Esophagus muscularis mucosa (tissue), 4 donors: ENCODE measurements around the gene ZNF33A. TPM values are rescaled to one million over a fixed set of nuclear protein-coding genes. Genes with fewer than 3 reads are reported as not detected.

Experiments used
- DNase-seq: peaks from one replicate; pipeline ENCODE4 v3.0.0-alpha.2; 2017; ENCODE audit errors: extremely low spot score
- H3K27ac ChIP-seq, 4 donors: fragments of 200-600 bp; sonication (generic); replicated peaks in 1 of 4; 1 replicate in 3 of 4; 2 replicates in 1 of 4; pipeline ENCODE4 v1.5.1; 2016 to 2019; ENCODE audit warnings: mild to moderate bottlenecking in 1 of 4
- H3K27me3 ChIP-seq, 4 donors: fragments of 200-600 bp; sonication (generic); one replicate each; pipeline versions ENCODE4 v1.5.1 to v1.6.0; 2016 to 2019
- H3K36me3 ChIP-seq, 4 donors: fragments of 200-600 bp; sonication (generic); one replicate each; pipeline ENCODE4 v1.5.1; 2016 to 2019
- H3K4me1 ChIP-seq, 4 donors: fragments of 200-600 bp; sonication (generic); one replicate each; pipeline ENCODE4 v1.5.1; 2016 to 2019
- H3K4me3 ChIP-seq, 4 donors: fragments of 200-600 bp; sonication (generic); 1 replicate in 2 of 4; 2 replicates in 2 of 4; pipeline ENCODE4 v1.5.1; 2016 to 2019; ENCODE audit warnings: mild to moderate bottlenecking in 4 of 4, moderate library complexity in 1 of 4
- H3K9me3 ChIP-seq, 4 donors: fragments of 200-600 bp; sonication (generic); 1 replicate in 3 of 4; 2 replicates in 1 of 4; pipeline ENCODE4 v1.5.1; 2016 to 2019
- EP300 ChIP-seq: sonication (generic); formaldehyde crosslinking; IDR thresholded peaks from one replicate; pipeline ENCODE4 v1.6.1; 2017; ENCODE audit warnings: antibody characterized with exemption
- POLR2A ChIP-seq: fragments of 450-650 bp; IDR thresholded peaks from one replicate; pipeline ENCODE4 v1.6.1; 2017; ENCODE audit warnings: antibody characterized with exemption, moderate library complexity, mild to moderate bottlenecking, low read depth
- POLR2AphosphoS5 ChIP-seq, 2 donors: sonication (generic); formaldehyde crosslinking; IDR thresholded peaks; one replicate each; pipeline ENCODE4 v1.6.1; 2017; ENCODE audit warnings: antibody characterized with exemption in 2 of 2
- whole genome bisulfite sequencing: methylation state at CpG from one replicate; pipeline ENCODE4 v1.1.5; 2018; 5-methylcytosine and 5-hydroxymethylcytosine counted together
- intact Hi-C: fragments of 100-400 bp; cut with DNase I; formaldehyde crosslinking; loops from one replicate; pipeline ENCODE4 v1.15.1; 2023
- small RNA-seq, 3 donors: library from RNA; depleted of rRNA; stranded (forward); fragments of <200 nt; gene quantifications; one replicate each; pipeline ENCODE3, GENCODE V24; 2016
- total RNA-seq, 4 donors: library from RNA; depleted of rRNA; stranded (reverse); fragments of >200 nt; gene quantifications; one replicate each; pipeline versions ENCODE4 v1.1.0 to v1.2.1, GENCODE V29; 2016
- TF ChIP-seq, protein P1 (sequence below), 3 experiments: fragments of 200-600 bp in 2 of 3; fragments of 450-650 bp in 1 of 3; sonication (generic) in 2 of 3; IDR thresholded peaks; one replicate each; pipeline ENCODE4 v1.5.1; 2017 to 2019; ENCODE audit warnings: antibody characterized with exemption in 3 of 3, mild to moderate bottlenecking in 2 of 3, moderate library complexity in 1 of 3

The ZNF33A gene
- total RNA-seq, 4 donors from 2014 or later: 24.9 to 31.5 (median 26.4) TPM

DNA sequence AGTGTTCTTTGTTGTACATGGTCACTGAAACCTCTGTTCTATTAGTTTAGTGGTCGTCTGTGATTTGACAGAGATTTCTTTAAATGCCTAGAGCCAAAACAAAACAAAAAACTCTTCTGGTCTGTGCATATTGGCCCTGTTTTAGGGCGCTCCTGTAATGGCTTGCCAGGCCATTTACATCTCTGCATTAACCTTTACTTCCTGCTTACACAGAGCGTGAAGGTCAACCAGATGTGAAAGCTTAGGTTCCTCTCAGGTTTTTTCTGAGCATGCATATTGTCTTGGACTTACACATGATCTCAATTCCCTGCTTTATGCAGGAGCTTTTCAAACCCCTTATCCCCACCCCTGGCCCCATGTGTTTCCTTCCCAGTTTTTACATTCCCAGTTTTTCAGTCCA, 93.3 kb downstream of the ZNF33A start:
- Histone ChIP-seq H3K9me3 (peaks cover 11 to 90% (median 75%) of the 10 kb centered on the region in 4 donors), H3K36me3 (peaks cover 50 to 82% (median 65%) of the 10 kb centered on the region in 4 donors), H3K4me1 (no peaks in the 10 kb centered on the region), H3K4me3 (no peak overlapping the region), H3K27me3 (no peaks in the 10 kb centered on the region), H3K27ac (no peak overlapping the region)
- over 99% methylated on average over 3 of the region's 3 CpGs for WGBS
- TF ChIP-seq POLR2A (no peak), POLR2AphosphoS5 (IDR thresholded peaks at IDR 0.05) (no peak), EP300 (no peak)
- TF ChIP-seq, protein P1, sequence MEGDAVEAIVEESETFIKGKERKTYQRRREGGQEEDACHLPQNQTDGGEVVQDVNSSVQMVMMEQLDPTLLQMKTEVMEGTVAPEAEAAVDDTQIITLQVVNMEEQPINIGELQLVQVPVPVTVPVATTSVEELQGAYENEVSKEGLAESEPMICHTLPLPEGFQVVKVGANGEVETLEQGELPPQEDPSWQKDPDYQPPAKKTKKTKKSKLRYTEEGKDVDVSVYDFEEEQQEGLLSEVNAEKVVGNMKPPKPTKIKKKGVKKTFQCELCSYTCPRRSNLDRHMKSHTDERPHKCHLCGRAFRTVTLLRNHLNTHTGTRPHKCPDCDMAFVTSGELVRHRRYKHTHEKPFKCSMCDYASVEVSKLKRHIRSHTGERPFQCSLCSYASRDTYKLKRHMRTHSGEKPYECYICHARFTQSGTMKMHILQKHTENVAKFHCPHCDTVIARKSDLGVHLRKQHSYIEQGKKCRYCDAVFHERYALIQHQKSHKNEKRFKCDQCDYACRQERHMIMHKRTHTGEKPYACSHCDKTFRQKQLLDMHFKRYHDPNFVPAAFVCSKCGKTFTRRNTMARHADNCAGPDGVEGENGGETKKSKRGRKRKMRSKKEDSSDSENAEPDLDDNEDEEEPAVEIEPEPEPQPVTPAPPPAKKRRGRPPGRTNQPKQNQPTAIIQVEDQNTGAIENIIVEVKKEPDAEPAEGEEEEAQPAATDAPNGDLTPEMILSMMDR (IDR thresholded peaks at IDR 0.05): no peak
- DNase-seq: no peak
- intact Hi-C loops: no loop called here

DNA sequence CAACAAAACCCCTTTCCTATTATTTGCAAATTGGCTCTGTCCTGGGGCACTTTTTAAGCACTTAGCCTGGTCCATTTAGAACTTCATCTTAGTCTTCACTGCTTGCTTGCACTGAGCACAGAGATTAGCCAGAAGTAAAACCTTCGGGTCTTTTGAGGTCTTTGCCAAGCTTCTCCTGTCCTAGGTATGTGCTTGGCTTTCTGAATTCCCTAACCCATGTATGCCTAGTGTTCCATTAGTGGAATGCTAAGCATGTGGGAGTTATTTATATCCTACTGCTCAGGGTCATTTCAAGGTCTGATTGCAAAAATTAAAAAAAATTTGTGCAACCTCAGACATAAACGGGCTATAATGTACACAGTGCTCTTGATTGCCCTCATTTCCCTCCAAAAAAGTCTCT, 101.7 kb downstream of the ZNF33A start:
- no peak for DNase-seq
- 91% methylated on average over 2 of the region's 2 CpGs for WGBS
- TF ChIP-seq EP300 (no peak), POLR2AphosphoS5 (IDR thresholded peaks at IDR 0.05) (no peak), POLR2A (no peak)
- TF ChIP-seq, protein P1 (IDR thresholded peaks at IDR 0.05): no peak
- H3K36me3 ChIP-seq: peaks cover 41 to 46% (median 43%) of the 10 kb centered on the region in 4 donors
- intact Hi-C loops: no loop called here
- H3K27ac ChIP-seq: no peak overlapping the region
- no peak overlapping the region for H3K4me3 ChIP-seq
- H3K27me3 ChIP-seq: no peaks in the 10 kb centered on the region
- H3K9me3 ChIP-seq: peaks cover 7 to 98% (median 90%) of the 10 kb centered on the region in 4 donors
- no peaks in the 10 kb centered on the region for H3K4me1 ChIP-seq

Small RNA genes within 50 kb of the gene (small RNA-seq; reads per million reads assigned to genes)
- 0 reads per million in 3 donors for gene AL161931.1
- gene FXYD6P2: 0 reads per million in 3 donors
- gene RF00019: 0 reads per million in 3 donors
- 0 to 0.19 (median 0) reads per million in 3 donors for gene RNU6-795P

Other genes starting within 250 kb of the ZNF33A start
- gene ZNF248, start 153.1 kb upstream of the ZNF33A start, total RNA-seq: 10 to 100 TPM; 12.9 to 23.7 (median 17.6) TPM
- gene ZNF25, start 34.0 kb upstream of the ZNF33A start, total RNA-seq: 10 to 100 TPM; 16.4 to 24.5 (median 19.6) TPM
- 10 to 100 TPM; 11.4 to 19.1 (median 17.7) TPM for gene ZNF37A, start 83.7 kb downstream of the ZNF33A start, total RNA-seq